ENCODE measurements around the gene CLIC3.
A peak's percentile ranks its signal among the peaks of the same experiment; 100 is the strongest.

Gene CLIC3

GRCh38 chr9:136978073-136978864 lies 18.1 kb downstream of the CLIC3 start:
- Histone ChIP-seq H3K9ac (ENCODE audit: low read length) (no peak overlapping the region), H3K4me1 (ENCODE audit: control insufficient read depth, insufficient read depth, low read length) (no peaks in the 10 kb centered on the region)

DNA sequence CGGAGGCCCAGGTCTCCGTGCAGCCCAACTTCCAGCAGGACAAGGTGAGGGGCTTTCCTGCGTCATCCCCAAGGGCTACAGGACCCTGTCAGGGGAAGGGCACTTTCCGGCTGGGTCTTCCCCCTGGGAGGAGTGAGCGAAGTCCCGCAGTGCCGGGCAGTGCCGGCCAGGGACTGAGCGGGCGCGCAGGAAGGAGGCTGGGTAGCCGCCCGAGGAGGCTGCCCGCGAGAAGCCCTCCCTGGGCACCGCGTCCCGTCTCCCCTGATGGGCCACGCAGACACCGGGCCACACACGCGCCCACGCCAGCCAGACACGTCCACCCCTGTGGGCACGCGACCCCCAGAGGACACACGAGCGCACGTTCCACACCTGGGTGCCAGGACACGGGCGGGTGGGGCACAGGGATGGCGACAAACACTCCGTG lies 18.7 kb downstream of the CLIC3 start:
- H3K4me1 ChIP-seq (ENCODE audit: control insufficient read depth, insufficient read depth, low read length), result no peaks in the 10 kb centered on the region
- H3K4me3 ChIP-seq (ENCODE audit: low read length), result peak overlapping the region; percentile 51
- no peak overlapping the region for H3K9ac ChIP-seq (ENCODE audit: low read length)
- no peak overlapping the region for H3K27ac ChIP-seq (ENCODE audit: low read depth, low read length)
- H3K36me3 ChIP-seq (ENCODE audit: control insufficient read depth, insufficient read depth, low read length), result no peaks in the 10 kb centered on the region
- H3K27me3 ChIP-seq (ENCODE audit: control insufficient read depth, insufficient read depth, low read length), result peaks cover 3% of the 10 kb centered on the region

More at GRCh38 chr9:136978073-136978864, 18.1 kb downstream of the CLIC3 start:
- H3K4me3 ChIP-seq (ENCODE audit: low read length), result peak overlapping the region; percentile 51
- no peaks in the 10 kb centered on the region for H3K36me3 ChIP-seq (ENCODE audit: control insufficient read depth, insufficient read depth, low read length)
- H3K27ac ChIP-seq (ENCODE audit: low read depth, low read length), result no peak overlapping the region
- H3K27me3 ChIP-seq (ENCODE audit: control insufficient read depth, insufficient read depth, low read length), result peaks cover 9% of the 10 kb centered on the region

- H3K4me3 ChIP-seq (ENCODE audit: low read length), result peak within 1 kb of the TSS; percentile 51
- peaks cover 2% of the 10 kb centered on the region for H3K27me3 ChIP-seq (ENCODE audit: control insufficient read depth, insufficient read depth, low read length)
- H3K27ac ChIP-seq (ENCODE audit: low read depth, low read length), result no peak within 1 kb of the TSS
- H3K36me3 ChIP-seq (ENCODE audit: control insufficient read depth, insufficient read depth, low read length), result no peaks in the 10 kb centered on the region
- H3K9ac ChIP-seq (ENCODE audit: low read length), result no peak within 1 kb of the TSS
- no peaks in the 10 kb centered on the region for H3K4me1 ChIP-seq (ENCODE audit: control insufficient read depth, insufficient read depth, low read length)
Measured at GRCh38 chr9:136977223-136977622, 19.1 kb downstream of the CLIC3 start, which contains the start of gene PTGDS. PTGDS (plus strand) TSS chr9:136977504; CDS start chr9:136977579, 75 bp downstream.

DNA sequence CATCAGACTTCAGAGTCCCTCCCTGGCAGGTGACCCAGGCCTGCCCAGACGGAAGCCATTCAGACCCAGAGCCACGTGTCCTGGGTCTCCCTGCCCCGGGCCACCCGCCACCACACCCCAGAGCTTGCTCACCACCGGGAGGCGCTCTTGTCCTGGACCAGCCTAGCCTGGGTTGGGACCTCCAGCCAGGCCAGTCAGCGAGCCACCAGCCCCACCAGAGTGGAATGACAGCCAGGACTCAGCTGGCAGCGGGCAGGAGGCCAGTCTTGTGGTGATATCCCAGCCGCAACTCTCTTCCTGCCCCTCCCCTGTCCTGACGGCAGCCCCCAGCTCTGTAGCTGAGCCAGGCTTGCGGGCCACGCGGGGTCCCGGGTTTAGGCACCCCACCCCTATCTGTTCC lies 20.7 kb downstream of the CLIC3 start:
- H3K4me3 ChIP-seq (ENCODE audit: low read length), result no peak overlapping the region
- H3K9ac ChIP-seq (ENCODE audit: low read length), result no peak overlapping the region
- H3K27me3 ChIP-seq (ENCODE audit: control insufficient read depth, insufficient read depth, low read length), result no peaks in the 10 kb centered on the region
- no peaks in the 10 kb centered on the region for H3K36me3 ChIP-seq (ENCODE audit: control insufficient read depth, insufficient read depth, low read length)
- H3K27ac ChIP-seq (ENCODE audit: low read depth, low read length), result no peak overlapping the region
- no peaks in the 10 kb centered on the region for H3K4me1 ChIP-seq (ENCODE audit: control insufficient read depth, insufficient read depth, low read length)

DNA sequence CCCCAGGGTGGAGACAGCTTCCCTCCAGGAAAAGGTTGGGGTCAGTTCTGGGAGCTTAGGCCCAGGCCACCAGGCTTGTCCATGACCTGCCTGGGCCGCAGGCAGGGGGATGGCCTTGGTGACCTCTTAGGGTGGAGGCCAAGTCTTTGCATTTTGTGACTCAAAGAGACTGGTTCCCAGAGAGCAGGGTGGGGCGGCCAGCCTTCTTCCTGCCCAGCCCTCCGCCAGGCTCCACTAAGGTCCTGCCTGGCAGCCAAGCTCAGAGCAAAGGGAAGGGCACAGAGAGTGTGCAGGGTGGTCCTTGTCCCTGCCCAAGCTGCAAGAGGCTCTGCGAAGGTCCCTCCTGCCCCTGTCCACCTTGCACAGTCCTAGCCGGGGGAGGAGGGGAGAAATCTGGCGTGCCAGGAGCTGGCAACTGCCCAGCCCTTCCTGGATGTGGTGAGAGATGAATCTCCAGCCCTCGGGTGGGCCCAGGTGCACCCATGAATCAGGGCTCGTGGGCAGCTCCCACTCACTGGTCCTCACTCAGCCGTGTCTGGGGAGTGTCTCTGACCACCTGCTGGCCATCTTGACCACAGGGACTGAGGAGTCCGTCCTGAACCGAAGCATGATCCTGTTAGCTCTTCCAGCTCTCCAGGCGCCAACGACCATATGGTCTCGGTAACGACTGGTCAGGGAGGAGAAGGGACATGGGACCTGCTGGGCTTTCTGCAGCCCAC lies 21.4 kb downstream of the CLIC3 start:
- H3K4me3 ChIP-seq (ENCODE audit: low read length), result no peak overlapping the region
- H3K4me1 ChIP-seq (ENCODE audit: control insufficient read depth, insufficient read depth, low read length), result no peaks in the 10 kb centered on the region
- H3K36me3 ChIP-seq (ENCODE audit: control insufficient read depth, insufficient read depth, low read length), result no peaks in the 10 kb centered on the region
- H3K27me3 ChIP-seq (ENCODE audit: control insufficient read depth, insufficient read depth, low read length), result no peaks in the 10 kb centered on the region
- no peak overlapping the region for H3K9ac ChIP-seq (ENCODE audit: low read length)
- H3K27ac ChIP-seq (ENCODE audit: low read depth, low read length), result no peak overlapping the region

DNA sequence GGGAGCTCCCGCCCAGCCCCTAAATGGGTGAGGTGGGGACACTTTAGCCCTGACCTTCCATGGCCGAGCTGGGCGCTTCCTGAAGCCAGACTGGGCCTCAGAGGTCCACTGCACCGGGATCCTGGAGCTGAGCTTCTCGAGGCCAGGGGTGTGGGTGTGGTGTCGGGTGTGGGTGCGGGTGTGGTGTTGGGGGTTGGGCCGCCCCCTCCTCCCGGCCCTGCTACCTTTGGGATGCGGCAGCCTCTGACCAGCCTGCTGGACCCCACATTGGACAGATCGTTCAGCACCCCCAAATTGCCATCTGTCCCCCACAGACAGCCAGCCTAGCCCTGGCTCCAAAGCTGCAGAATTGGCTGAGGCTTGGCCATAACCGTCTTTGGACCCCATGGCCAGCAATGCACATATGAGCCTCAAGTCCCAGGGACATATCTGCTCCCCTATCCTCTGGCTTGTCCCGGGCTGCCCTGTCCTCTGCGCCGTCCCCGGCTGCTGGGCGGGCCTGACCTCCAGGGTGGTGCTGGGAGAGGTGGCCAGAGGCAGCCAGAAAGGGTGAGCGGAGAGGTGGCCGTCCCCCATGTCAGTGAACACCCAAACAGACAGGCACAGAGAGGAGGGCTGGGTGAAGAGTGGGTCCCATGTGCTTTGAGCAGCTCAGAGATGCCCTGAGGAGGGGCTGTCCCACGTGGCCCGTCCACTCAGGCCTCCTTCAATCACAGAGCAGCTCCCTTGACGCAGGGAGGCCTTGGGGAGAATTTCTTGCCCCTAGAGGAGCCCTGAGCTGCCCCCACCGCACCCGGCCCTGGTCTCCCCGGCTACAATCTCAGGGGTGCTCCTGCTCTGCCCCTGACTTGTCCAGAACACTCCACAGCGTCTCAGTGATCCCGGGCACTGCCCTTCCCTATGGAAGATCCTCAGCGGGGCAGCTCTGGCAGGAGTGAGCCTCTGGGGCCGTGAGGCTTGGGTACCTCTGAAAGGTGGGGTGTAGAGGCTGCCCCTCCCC lies 22.4 kb downstream of the CLIC3 start:
- no peaks in the 10 kb centered on the region for H3K27me3 ChIP-seq (ENCODE audit: control insufficient read depth, insufficient read depth, low read length)
- no peaks in the 10 kb centered on the region for H3K36me3 ChIP-seq (ENCODE audit: control insufficient read depth, insufficient read depth, low read length)
- no peaks in the 10 kb centered on the region for H3K4me1 ChIP-seq (ENCODE audit: control insufficient read depth, insufficient read depth, low read length)
- H3K9ac ChIP-seq (ENCODE audit: low read length), result no peak overlapping the region
- no peak overlapping the region for H3K27ac ChIP-seq (ENCODE audit: low read depth, low read length)
- no peak overlapping the region for H3K4me3 ChIP-seq (ENCODE audit: low read length)

- Histone ChIP-seq H3K27ac (ENCODE audit: low read depth, low read length) (no peak overlapping the region), H3K27me3 (ENCODE audit: control insufficient read depth, insufficient read depth, low read length) (no peaks in the 10 kb centered on the region), H3K9ac (ENCODE audit: low read length) (no peak overlapping the region), H3K4me1 (ENCODE audit: control insufficient read depth, insufficient read depth, low read length) (no peaks in the 10 kb centered on the region), H3K36me3 (ENCODE audit: control insufficient read depth, insufficient read depth, low read length) (no peaks in the 10 kb centered on the region), H3K4me3 (ENCODE audit: low read length) (no peak overlapping the region)
Measured at GRCh38 chr9:136972743-136973142, 23.6 kb downstream of the CLIC3 start.

DNA sequence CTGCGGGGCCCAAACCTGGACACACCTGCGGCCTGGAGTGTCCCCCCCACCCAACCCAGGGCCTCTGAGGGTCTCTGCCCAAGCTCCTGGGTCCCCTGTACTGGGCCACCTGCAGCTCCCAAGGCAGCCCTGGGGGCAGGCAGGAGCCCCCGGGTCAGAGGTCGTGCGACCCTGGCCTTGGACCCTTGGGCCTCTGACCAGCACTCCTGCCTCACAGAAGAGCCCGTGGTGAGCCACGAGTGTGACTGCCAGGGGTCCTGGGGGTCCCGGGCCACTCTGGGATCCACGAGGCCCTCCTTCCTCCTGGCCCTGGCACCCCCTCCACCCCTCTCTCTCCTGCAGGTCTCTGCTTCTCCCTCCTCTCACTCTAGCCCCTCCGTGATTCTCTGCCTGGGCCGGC lies 24.0 kb downstream of the CLIC3 start:
- Histone ChIP-seq H3K4me3 (ENCODE audit: low read length) (no peak overlapping the region), H3K27ac (ENCODE audit: low read depth, low read length) (no peak overlapping the region), H3K4me1 (ENCODE audit: control insufficient read depth, insufficient read depth, low read length) (no peaks in the 10 kb centered on the region), H3K27me3 (ENCODE audit: control insufficient read depth, insufficient read depth, low read length) (no peaks in the 10 kb centered on the region), H3K9ac (ENCODE audit: low read length) (no peak overlapping the region), H3K36me3 (ENCODE audit: control insufficient read depth, insufficient read depth, low read length) (no peaks in the 10 kb centered on the region)

GRCh38 chr9:136971746-136972145 lies 24.6 kb downstream of the CLIC3 start:
- Histone ChIP-seq H3K27ac (ENCODE audit: low read depth, low read length) (no peak overlapping the region), H3K4me3 (ENCODE audit: low read length) (no peak overlapping the region), H3K9ac (ENCODE audit: low read length) (no peak overlapping the region), H3K36me3 (ENCODE audit: control insufficient read depth, insufficient read depth, low read length) (no peaks in the 10 kb centered on the region), H3K27me3 (ENCODE audit: control insufficient read depth, insufficient read depth, low read length) (no peaks in the 10 kb centered on the region), H3K4me1 (ENCODE audit: control insufficient read depth, insufficient read depth, low read length) (no peaks in the 10 kb centered on the region)

DNA sequence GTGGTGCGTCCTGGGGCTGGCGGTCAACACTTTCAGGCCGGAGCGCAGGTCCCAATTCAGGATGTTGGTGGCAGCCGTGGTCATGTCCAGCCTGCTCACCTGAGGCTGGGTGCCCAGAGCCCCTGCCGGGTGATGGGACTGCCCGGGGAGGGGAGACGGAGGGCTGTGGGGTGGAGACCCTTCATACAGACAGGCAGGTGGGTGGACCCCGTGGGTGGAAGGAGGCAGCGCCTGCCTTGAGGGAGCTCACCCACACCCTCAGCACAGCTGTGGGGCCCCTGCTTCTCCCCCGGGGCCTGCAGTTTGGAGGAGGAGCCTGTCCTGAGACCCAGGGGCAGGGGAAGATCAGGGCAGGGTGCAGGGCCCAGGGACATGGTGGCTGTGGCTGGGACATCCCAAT lies 26.0 kb downstream of the CLIC3 start:
- Histone ChIP-seq H3K4me1 (ENCODE audit: control insufficient read depth, insufficient read depth, low read length) (no peaks in the 10 kb centered on the region), H3K27ac (ENCODE audit: low read depth, low read length) (no peak overlapping the region), H3K4me3 (ENCODE audit: low read length) (no peak overlapping the region), H3K27me3 (ENCODE audit: control insufficient read depth, insufficient read depth, low read length) (no peaks in the 10 kb centered on the region), H3K9ac (ENCODE audit: low read length) (no peak overlapping the region), H3K36me3 (ENCODE audit: control insufficient read depth, insufficient read depth, low read length) (no peaks in the 10 kb centered on the region)

DNA sequence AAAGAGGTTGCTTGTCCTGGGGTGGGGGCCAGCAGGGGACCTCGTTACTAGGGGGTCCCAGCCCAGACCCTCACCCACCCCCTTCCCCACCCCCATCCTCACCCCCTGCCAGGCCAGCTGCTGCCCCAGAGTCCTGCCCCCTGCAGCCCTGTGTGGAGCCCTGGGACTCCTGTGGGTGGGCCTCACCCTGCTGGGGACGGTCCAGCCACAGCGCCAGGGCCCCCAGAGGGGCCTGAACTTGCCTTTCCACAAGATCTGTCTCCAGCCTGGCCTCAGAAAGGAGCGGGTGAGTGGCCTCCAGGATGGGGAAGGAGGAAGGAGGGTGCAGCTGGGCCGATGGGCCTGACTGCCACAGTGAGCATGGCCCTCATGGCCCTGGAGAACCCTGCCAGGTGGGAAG lies 26.6 kb downstream of the CLIC3 start:
- Histone ChIP-seq H3K27ac (ENCODE audit: low read depth, low read length) (no peak overlapping the region), H3K4me3 (ENCODE audit: low read length) (no peak overlapping the region), H3K27me3 (ENCODE audit: control insufficient read depth, insufficient read depth, low read length) (no peaks in the 10 kb centered on the region), H3K36me3 (ENCODE audit: control insufficient read depth, insufficient read depth, low read length) (no peaks in the 10 kb centered on the region), H3K4me1 (ENCODE audit: control insufficient read depth, insufficient read depth, low read length) (no peaks in the 10 kb centered on the region), H3K9ac (ENCODE audit: low read length) (no peak overlapping the region)

- Histone ChIP-seq H3K27me3 (ENCODE audit: control insufficient read depth, insufficient read depth, low read length) (no peaks in the 10 kb centered on the region), H3K9ac (ENCODE audit: low read length) (no peak overlapping the region), H3K4me1 (ENCODE audit: control insufficient read depth, insufficient read depth, low read length) (no peaks in the 10 kb centered on the region), H3K27ac (ENCODE audit: low read depth, low read length) (no peak overlapping the region), H3K4me3 (ENCODE audit: low read length) (no peak overlapping the region), H3K36me3 (ENCODE audit: control insufficient read depth, insufficient read depth, low read length) (no peaks in the 10 kb centered on the region)
Measured at GRCh38 chr9:136969150-136969549, 27.2 kb downstream of the CLIC3 start.
